Measurements from ENCODE around the gene SUSD6. TPM values are rescaled to one million over a fixed set of nuclear protein-coding genes. Genes with fewer than 3 reads are reported as not detected.

Gene SUSD6, protein sequence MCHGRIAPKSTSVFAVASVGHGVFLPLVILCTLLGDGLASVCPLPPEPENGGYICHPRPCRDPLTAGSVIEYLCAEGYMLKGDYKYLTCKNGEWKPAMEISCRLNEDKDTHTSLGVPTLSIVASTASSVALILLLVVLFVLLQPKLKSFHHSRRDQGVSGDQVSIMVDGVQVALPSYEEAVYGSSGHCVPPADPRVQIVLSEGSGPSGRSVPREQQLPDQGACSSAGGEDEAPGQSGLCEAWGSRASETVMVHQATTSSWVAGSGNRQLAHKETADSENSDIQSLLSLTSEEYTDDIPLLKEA
- 11.1 and 13.7 TPM in 2 replicates for total RNA-seq

DNA sequence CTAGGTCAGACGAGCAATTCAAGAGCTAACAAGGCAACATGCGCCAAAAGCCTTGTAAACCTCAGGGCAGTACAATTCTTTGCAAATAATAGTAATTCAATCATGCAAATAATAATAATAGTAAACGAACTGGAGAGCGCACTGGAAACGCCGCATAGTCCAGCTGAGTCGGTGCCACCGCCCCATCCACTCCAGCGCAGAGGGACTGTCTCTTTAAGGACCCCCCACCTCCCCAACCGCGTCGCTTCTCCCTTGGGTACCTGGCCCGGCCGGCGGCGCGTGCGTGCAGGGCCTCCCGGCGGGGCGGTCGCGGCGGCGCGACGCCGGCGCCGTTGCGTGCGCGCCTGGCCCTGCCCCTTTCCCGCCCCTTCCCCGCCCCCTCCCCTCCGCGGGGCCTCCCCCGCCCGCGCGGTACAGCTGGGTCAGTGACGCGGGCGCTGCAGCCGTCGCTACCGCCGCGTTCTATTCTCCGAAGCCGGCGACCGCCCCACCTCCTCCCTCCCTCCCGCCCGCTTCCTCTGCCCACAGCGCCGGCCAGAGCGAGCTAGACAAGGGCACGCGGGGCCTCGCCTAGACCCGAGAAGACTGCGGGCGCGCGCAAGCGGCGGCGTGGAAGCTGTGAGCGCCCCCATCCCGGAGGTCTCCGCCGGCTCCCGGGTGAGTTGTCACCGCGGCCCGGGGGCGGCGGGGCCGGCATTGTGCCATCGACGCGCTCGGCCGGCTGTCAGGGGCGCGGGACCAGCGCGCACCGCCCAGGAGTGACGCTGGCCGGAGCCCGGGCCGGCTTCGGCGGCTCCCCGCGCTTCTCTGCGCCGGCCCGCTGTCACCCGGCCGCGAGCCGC, at the start of gene SUSD6:
Gene SUSD6, plus strand, starts transcription at position 425 of the 842 bp plus-strand sequence. CDS start 46,997 bp downstream, outside the sequence.

DNA sequence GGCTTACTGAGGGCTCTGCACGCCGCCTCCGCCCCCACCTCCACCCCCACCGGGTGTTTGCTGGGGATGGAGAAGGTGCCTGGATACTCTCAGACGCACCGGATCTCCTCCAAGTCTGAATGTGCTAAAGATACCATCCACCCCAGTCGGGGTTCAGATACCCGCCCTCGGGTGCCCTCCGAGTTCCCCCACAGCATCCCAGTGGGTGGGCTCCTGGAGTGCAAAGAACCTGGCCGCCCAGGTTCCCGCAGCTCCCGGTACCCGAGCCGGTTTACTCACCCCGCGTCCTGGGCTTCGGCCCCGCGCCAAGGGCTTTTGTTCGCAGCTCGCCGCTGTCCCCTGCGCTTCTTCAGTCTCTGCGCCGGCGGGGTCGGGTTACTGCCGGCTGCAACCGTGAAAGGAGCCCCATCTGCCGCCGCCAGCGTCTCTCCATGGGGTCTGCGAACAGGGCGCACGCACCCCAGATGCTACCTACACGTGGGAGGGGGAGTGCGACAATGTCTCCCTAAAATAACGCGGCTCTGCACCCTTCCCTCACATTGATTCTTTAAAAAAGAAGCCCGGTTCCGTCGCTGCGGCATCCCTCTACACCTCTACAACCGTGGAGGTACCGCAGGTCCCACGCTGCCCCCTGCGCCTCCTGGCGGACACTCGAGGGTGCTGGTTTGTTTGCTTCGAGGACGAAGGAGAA, 37.0 kb upstream of the SUSD6 start, which contains the start of gene CCDC177:
Gene CCDC177, minus strand, starts transcription at position 609 of the 691 bp plus-strand sequence. CDS start 1,249 bp downstream, outside the sequence.

Other genes starting within 250 kb of the SUSD6 start
- 92.1 and 94.9 TPM in 2 replicates for gene ERH, start 213.3 kb upstream of the SUSD6 start, total RNA-seq
- gene SLC39A9, start 212.9 kb upstream of the SUSD6 start, total RNA-seq, result 63.8 and 67.2 TPM in 2 replicates
- gene PLEKHD1, start 126.9 kb upstream of the SUSD6 start, total RNA-seq, result under 0.01 TPM in 1 of 2 replicates, not detected in the other
- gene CCDC177, start 36.7 kb upstream of the SUSD6 start, total RNA-seq, result 0.12 TPM in 1 of 2 replicates, not detected in the other
- gene SRSF5, start 155.5 kb downstream of the SUSD6 start, total RNA-seq, result 142 and 157 TPM in 2 replicates
- not detected in 2 replicates for gene SLC10A1, start 185.6 kb downstream of the SUSD6 start, total RNA-seq